ENCODE data around the gene ZBTB16.

DNA sequence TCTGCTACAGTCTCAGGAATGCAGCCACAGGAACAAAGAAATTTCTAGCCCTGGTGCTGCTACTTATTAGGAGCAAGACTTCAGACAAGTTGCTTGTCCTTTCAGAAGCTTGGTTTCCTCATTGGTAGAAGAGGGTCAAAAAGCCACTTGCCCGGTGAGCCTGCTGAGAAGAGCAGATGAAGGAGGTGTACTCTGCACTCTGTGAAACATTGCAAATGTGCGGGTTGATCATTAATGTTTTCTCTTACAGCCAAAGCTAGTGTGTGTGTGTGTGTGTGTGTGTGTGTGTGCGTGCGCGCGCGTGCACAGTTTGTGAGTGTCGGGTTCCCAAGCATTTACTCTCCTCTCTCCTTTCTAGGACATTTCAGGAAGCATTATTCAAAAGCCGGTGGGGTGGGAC is 150.4 kb downstream of the ZBTB16 start:
- TF ChIP-seq CTCF (conservative IDR thresholded peaks at IDR 0.05; ENCODE audit: low read depth, low read length) (no peak), NFE2L2 (IDR thresholded peaks at IDR 0.05; ENCODE audit: low read depth, low read length) (no peak), MXI1 (IDR thresholded peaks at IDR 0.05; ENCODE audit: borderline replicate concordance, low read depth, low read length) (no peak), CEBPB (IDR thresholded peaks at IDR 0.05; ENCODE audit: low read depth, low read length) (no peak), ELK1 (IDR thresholded peaks at IDR 0.05; ENCODE audit: borderline replicate concordance, low read depth, low read length) (no peak)

Data from IMR-90 (cell line).